Esophagus muscularis mucosa (tissue), 4 donors: ENCODE results near the gene CLDN10. TPM values are rescaled to one million over a fixed set of nuclear protein-coding genes. Genes with fewer than 3 reads are reported as not detected.

Source experiments
- DNase-seq: peaks from one replicate; pipeline ENCODE4 v3.0.0-alpha.2; 2017; ENCODE audit errors: extremely low spot score
- H3K27ac ChIP-seq, 4 donors: fragments of 200-600 bp; sonication (generic); replicated peaks in 1 of 4; 1 replicate in 3 of 4; 2 replicates in 1 of 4; pipeline ENCODE4 v1.5.1; 2016 to 2019; ENCODE audit warnings: mild to moderate bottlenecking in 1 of 4
- H3K27me3 ChIP-seq, 4 donors: fragments of 200-600 bp; sonication (generic); one replicate each; pipeline versions ENCODE4 v1.5.1 to v1.6.0; 2016 to 2019
- H3K36me3 ChIP-seq, 4 donors: fragments of 200-600 bp; sonication (generic); one replicate each; pipeline ENCODE4 v1.5.1; 2016 to 2019
- H3K4me1 ChIP-seq, 4 donors: fragments of 200-600 bp; sonication (generic); one replicate each; pipeline ENCODE4 v1.5.1; 2016 to 2019
- H3K4me3 ChIP-seq, 4 donors: fragments of 200-600 bp; sonication (generic); 1 replicate in 2 of 4; 2 replicates in 2 of 4; pipeline ENCODE4 v1.5.1; 2016 to 2019; ENCODE audit warnings: mild to moderate bottlenecking in 4 of 4, moderate library complexity in 1 of 4
- H3K9me3 ChIP-seq, 4 donors: fragments of 200-600 bp; sonication (generic); 1 replicate in 3 of 4; 2 replicates in 1 of 4; pipeline ENCODE4 v1.5.1; 2016 to 2019
- CTCF ChIP-seq, 3 experiments: fragments of 200-600 bp in 2 of 3; fragments of 450-650 bp in 1 of 3; sonication (generic) in 2 of 3; IDR thresholded peaks; one replicate each; pipeline ENCODE4 v1.5.1; 2017 to 2019; ENCODE audit warnings: antibody characterized with exemption in 3 of 3, mild to moderate bottlenecking in 2 of 3, moderate library complexity in 1 of 3
- EP300 ChIP-seq: sonication (generic); formaldehyde crosslinking; IDR thresholded peaks from one replicate; pipeline ENCODE4 v1.6.1; 2017; ENCODE audit warnings: antibody characterized with exemption
- POLR2A ChIP-seq: fragments of 450-650 bp; IDR thresholded peaks from one replicate; pipeline ENCODE4 v1.6.1; 2017; ENCODE audit warnings: antibody characterized with exemption, moderate library complexity, mild to moderate bottlenecking, low read depth
- POLR2AphosphoS5 ChIP-seq, 2 donors: sonication (generic); formaldehyde crosslinking; IDR thresholded peaks; one replicate each; pipeline ENCODE4 v1.6.1; 2017; ENCODE audit warnings: antibody characterized with exemption in 2 of 2
- WGBS: methylation state at CpG from one replicate; pipeline ENCODE4 v1.1.5; 2018; 5-methylcytosine and 5-hydroxymethylcytosine counted together
- intact Hi-C: fragments of 100-400 bp; cut with DNase I; formaldehyde crosslinking; loops from one replicate; pipeline ENCODE4 v1.15.1; 2023
- total RNA-seq, 4 donors: library from RNA; depleted of rRNA; stranded (reverse); fragments of >200 nt; gene quantifications; one replicate each; pipeline versions ENCODE4 v1.1.0 to v1.2.1, GENCODE V29; 2016

The CLDN10 gene
- total RNA-seq, 4 donors from 2014 or later = 1.2 to 1.9 TPM; not detected in 2

GRCh38 chr13:95571941-95572340 lies 19.4 kb downstream of the CLDN10 start:
- TF ChIP-seq POLR2A (no peak), CTCF (IDR thresholded peaks at IDR 0.05) (no peak)
- H3K9me3 ChIP-seq = no peaks in the 10 kb centered on the region
- intact Hi-C loops = no loop called here
- WGBS = 79% methylated on average over 6 of the region's 6 CpGs
- no peaks in the 10 kb centered on the region for H3K27me3 ChIP-seq
- no peak for DNase-seq
- H3K4me3 ChIP-seq = no peak overlapping the region
- H3K4me1 ChIP-seq = no peaks in the 10 kb centered on the region
- H3K36me3 ChIP-seq = no peaks in the 10 kb centered on the region
- H3K27ac ChIP-seq = no peak overlapping the region

- Histone ChIP-seq H3K36me3 (peaks cover 0 to under 1% (median 0%) of the 10 kb centered on the region in 4 donors), H3K27ac (no peak overlapping the region), H3K4me1 (no peaks in the 10 kb centered on the region), H3K27me3 (no peaks in the 10 kb centered on the region), H3K4me3 (no peak overlapping the region), H3K9me3 (no peaks in the 10 kb centered on the region)
- 89% methylated on average over 4 of the region's 4 CpGs for WGBS
- DNase-seq = no peak
- intact Hi-C loops = no loop called here
- TF ChIP-seq POLR2AphosphoS5 (IDR thresholded peaks at IDR 0.05) (no peak), POLR2A (no peak), CTCF (IDR thresholded peaks at IDR 0.05) (no peak), EP300 (no peak)
These were observed 20.7 kb downstream of the CLDN10 start for GRCh38 chr13:95573221-95573620.

- no peaks in the 10 kb centered on the region for H3K4me1 ChIP-seq
- no peak for TF ChIP-seq POLR2AphosphoS5 (IDR thresholded peaks at IDR 0.05)
- no peak for TF ChIP-seq CTCF (IDR thresholded peaks at IDR 0.05)
- no peak for TF ChIP-seq EP300
- TF ChIP-seq POLR2A = no peak
- peaks cover 0 to 40% (median 13%) of the 10 kb centered on the region in 4 donors for H3K36me3 ChIP-seq
- intact Hi-C loops = no loop called here
- H3K27me3 ChIP-seq = no peaks in the 10 kb centered on the region
- no peak overlapping the region for H3K27ac ChIP-seq
- DNase-seq = no peak
- 93% methylated on average over 3 of the region's 3 CpGs for WGBS
- H3K9me3 ChIP-seq = no peaks in the 10 kb centered on the region
- H3K4me3 ChIP-seq = no peak overlapping the region
These were observed 26.8 kb downstream of the CLDN10 start for GRCh38 chr13:95579303-95579702.

- no peak for DNase-seq
- H3K9me3 ChIP-seq = no peaks in the 10 kb centered on the region
- intact Hi-C loops = no loop called here
- no peaks in the 10 kb centered on the region for H3K4me1 ChIP-seq
- no peaks in the 10 kb centered on the region for H3K27me3 ChIP-seq
- H3K36me3 ChIP-seq = peaks cover 4 to 81% (median 23%) of the 10 kb centered on the region in 4 donors
- no peak overlapping the region for H3K4me3 ChIP-seq
- H3K27ac ChIP-seq = no peak overlapping the region
- 97% methylated on average over 4 of the region's 4 CpGs for WGBS
- no peak for TF ChIP-seq CTCF (IDR thresholded peaks at IDR 0.05)
- no peak for TF ChIP-seq POLR2AphosphoS5 (IDR thresholded peaks at IDR 0.05)
- no peak for TF ChIP-seq EP300
- no peak for TF ChIP-seq POLR2A
These were observed 33.3 kb downstream of the CLDN10 start for GRCh38 chr13:95585867-95586266.

GRCh38 chr13:95588134-95588533 lies 35.6 kb downstream of the CLDN10 start:
- no peaks in the 10 kb centered on the region for H3K9me3 ChIP-seq
- DNase-seq = no peak
- no peaks in the 10 kb centered on the region for H3K27me3 ChIP-seq
- H3K27ac ChIP-seq = no peak overlapping the region
- WGBS = 90% methylated on average over 3 of the region's 3 CpGs
- peaks cover 4 to 72% (median 18%) of the 10 kb centered on the region in 4 donors for H3K36me3 ChIP-seq
- H3K4me3 ChIP-seq = no peak overlapping the region
- intact Hi-C loops = no loop called here
- TF ChIP-seq CTCF (IDR thresholded peaks at IDR 0.05) (no peak), POLR2A (no peak), POLR2AphosphoS5 (IDR thresholded peaks at IDR 0.05) (no peak), EP300 (no peak)
- no peaks in the 10 kb centered on the region for H3K4me1 ChIP-seq
